ENCODE measurements around the gene RAD51B.

Gene RAD51B

DNA sequence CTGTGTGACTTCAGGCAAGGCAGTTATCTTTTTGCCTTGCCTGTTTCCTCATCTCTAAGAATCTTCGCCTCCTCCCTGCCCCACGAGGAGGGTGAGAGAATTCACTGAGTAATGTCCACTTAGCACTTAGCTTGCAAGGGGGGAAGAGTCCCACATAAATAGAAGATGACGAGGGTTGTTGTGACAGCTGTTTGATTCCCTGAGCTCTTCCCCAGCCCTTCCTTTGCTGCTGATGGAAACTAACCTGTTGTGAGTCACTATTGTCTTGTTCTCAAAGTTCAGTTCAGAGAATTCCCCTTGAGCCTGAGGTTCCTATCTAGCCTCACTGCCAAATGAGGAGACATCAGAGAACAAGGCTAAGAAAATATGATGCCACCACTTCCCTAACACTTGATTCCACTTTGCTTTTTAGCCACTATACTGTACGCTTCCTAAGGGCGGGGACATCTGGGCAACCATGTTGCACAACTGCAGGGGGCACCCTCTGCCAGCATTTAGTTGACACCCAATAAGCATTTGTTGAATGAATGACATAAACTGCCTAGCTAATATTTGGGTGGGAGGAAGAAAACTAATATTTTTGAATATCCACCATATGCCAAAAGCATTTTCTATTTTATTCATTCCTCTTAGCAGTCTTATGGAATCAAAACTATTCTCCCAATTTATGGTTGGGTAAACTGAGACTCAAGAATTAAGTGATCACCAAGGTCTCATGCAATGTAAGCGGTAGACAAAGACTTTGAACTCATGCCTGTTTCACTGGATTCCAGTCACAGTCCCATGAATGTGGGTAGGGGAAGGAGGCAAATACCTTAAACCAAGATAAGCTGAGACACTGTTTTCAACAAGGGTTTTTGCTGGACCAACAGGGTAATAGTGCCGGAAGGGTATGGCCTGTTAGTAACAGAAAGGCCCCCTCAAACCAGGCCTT, 895.7 kb downstream of the RAD51B start:
- H3K36me3 ChIP-seq (ENCODE audit: control insufficient read depth, low read depth, low read length), result no peaks in the 10 kb centered on the region
- no peak overlapping the region for H3K27ac ChIP-seq (ENCODE audit: low read length)
- no peaks in the 10 kb centered on the region for H3K27me3 ChIP-seq (ENCODE audit: control insufficient read depth, insufficient read depth, low read length)
- H3K4me1 ChIP-seq (ENCODE audit: control insufficient read depth, low read depth, low read length), result no peaks in the 10 kb centered on the region
- H3K9me3 ChIP-seq (ENCODE audit: control insufficient read depth, low read depth, low read length), result no peaks in the 10 kb centered on the region
- no peak overlapping the region for H3K9ac ChIP-seq (ENCODE audit: low read length)
- H3K4me3 ChIP-seq (ENCODE audit: low read length), result no peak overlapping the region

DNA sequence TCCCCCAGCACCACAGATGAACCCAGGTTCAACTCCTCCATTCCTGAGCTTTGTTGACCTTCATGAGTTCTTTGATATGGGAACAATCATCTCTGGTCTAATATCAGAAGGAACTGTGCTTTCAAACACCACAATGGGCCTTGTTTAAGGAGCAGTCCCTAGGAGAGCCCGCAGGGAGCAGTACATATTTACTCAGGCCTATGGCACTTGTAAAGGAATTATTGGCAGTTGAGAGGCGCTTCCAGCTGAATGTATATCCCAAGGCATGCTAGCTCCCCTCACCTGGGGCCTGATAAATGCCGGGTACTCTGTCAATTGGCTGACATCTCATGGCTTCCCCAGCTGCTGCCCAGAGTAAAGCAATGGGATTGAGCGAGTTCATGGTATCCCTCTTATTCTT, 897.1 kb downstream of the RAD51B start:
- no peaks in the 10 kb centered on the region for H3K4me1 ChIP-seq (ENCODE audit: control insufficient read depth, low read depth, low read length)
- no peak overlapping the region for H3K4me3 ChIP-seq (ENCODE audit: low read length)
- H3K9me3 ChIP-seq (ENCODE audit: control insufficient read depth, low read depth, low read length), result no peaks in the 10 kb centered on the region
- no peak overlapping the region for H3K9ac ChIP-seq (ENCODE audit: low read length)
- H3K36me3 ChIP-seq (ENCODE audit: control insufficient read depth, low read depth, low read length), result no peaks in the 10 kb centered on the region
- no peaks in the 10 kb centered on the region for H3K27me3 ChIP-seq (ENCODE audit: control insufficient read depth, insufficient read depth, low read length)
- H3K27ac ChIP-seq (ENCODE audit: low read length), result no peak overlapping the region

DNA sequence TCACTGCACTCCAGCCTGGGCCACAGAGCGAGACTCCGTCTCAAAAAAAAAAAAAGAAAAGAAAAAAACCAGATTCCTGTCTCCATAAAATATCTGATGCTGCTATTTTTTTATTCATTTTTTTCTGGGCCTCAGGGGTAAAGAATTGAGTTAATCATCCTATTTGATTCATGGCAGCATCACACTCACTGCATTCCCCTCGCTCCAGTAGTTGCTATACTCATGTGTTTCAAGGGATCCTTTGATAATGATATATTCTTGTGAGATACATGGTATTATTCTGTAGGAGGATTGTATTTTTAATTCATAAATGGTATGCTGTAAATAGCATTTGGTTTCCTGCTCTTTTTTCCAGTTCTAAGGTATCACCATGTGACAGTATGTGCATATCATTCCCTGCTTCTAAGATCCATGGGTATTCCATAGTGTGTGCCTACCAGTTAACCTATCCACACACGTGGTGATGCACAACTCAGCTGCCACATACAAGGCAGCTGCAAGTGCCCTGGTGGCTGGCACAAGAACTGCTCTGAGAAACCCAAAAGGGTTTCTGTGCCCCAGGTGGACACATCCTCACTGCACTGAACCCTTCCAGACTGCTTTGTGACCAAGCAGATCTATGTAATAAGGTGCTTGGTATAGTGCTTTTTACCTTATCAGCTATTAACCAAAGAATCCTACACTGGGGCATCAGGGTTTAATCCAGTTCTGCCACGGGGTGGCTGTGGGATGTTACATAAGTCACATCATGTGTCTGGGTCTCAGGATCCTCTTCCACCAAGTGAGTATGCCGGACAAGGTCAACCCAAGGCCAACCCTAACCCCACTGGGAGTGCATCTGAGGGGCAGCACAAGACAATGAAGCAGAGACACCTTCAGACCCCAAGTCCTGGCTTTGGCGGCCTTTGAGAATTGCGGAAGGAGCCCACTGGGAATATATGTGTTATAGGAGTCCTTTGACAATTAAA, 898.7 kb downstream of the RAD51B start:
- no peak overlapping the region for H3K27ac ChIP-seq (ENCODE audit: low read length)
- H3K36me3 ChIP-seq (ENCODE audit: control insufficient read depth, low read depth, low read length), result no peaks in the 10 kb centered on the region
- no peak overlapping the region for H3K9ac ChIP-seq (ENCODE audit: low read length)
- no peaks in the 10 kb centered on the region for H3K27me3 ChIP-seq (ENCODE audit: control insufficient read depth, insufficient read depth, low read length)
- no peak overlapping the region for H3K4me3 ChIP-seq (ENCODE audit: low read length)
- H3K4me1 ChIP-seq (ENCODE audit: control insufficient read depth, low read depth, low read length), result no peaks in the 10 kb centered on the region
- no peaks in the 10 kb centered on the region for H3K9me3 ChIP-seq (ENCODE audit: control insufficient read depth, low read depth, low read length)

DNA sequence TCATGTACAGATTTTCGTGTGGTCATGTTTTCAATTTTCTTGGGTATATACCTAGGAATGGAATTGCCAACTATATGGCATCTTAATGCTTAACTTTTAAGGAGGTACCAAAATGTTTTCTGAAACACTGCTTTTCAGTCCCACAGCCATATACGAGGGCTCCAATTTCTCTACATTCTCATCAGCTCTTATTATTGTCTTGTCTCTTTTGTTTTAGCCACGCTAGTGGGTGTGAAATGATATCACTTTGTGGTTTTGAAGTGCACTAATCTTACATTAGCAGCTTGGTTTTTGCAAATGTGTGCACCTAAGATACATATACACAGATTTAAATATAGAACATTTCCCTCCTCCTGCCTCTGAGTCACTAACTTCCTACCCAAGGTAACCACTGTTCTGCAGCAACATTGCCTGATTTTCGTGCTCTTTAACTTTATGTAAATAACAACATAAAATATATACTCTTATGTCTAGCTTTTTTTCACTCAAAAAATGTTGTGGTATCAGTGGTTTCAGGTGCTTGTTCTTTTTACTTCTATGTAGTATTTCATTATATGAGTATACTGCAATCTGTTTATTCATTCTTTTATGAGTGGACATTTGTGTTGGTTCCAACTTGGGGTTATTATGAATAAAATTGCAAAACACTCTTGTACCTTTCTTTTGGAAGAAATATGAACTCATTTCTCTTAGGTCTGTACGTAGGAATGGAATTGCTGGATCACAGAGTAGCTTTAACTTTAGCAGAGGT, 900.2 kb downstream of the RAD51B start:
- H3K27me3 ChIP-seq (ENCODE audit: control insufficient read depth, insufficient read depth, low read length), result no peaks in the 10 kb centered on the region
- no peaks in the 10 kb centered on the region for H3K4me1 ChIP-seq (ENCODE audit: control insufficient read depth, low read depth, low read length)
- no peak overlapping the region for H3K9ac ChIP-seq (ENCODE audit: low read length)
- no peaks in the 10 kb centered on the region for H3K36me3 ChIP-seq (ENCODE audit: control insufficient read depth, low read depth, low read length)
- H3K27ac ChIP-seq (ENCODE audit: low read length), result no peak overlapping the region
- no peak overlapping the region for H3K4me3 ChIP-seq (ENCODE audit: low read length)
- no peaks in the 10 kb centered on the region for H3K9me3 ChIP-seq (ENCODE audit: control insufficient read depth, low read depth, low read length)

DNA sequence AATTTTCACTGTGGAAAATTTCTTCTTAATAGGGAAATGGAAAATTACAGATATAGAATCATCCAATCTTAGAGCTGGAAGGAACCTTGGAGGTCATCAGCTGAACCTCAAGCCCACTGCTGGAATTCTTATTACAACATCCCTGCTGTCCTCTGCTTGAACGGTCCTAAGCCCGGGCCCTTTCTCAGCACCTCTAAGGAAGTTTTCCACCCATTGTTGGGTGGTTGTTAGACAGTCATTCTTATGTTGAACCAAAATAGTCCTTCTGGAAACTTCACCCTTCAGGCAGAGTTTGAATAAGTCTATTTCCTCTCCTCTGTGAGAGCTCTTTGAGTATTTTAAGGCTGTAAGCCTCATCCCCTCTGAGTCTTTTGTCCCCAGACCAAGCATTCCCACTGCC, 902.6 kb downstream of the RAD51B start:
- Histone ChIP-seq H3K4me1 (ENCODE audit: control insufficient read depth, low read depth, low read length) (no peaks in the 10 kb centered on the region), H3K36me3 (ENCODE audit: control insufficient read depth, low read depth, low read length) (no peaks in the 10 kb centered on the region), H3K9ac (ENCODE audit: low read length) (no peak overlapping the region), H3K27me3 (ENCODE audit: control insufficient read depth, insufficient read depth, low read length) (no peaks in the 10 kb centered on the region), H3K9me3 (ENCODE audit: control insufficient read depth, low read depth, low read length) (no peaks in the 10 kb centered on the region), H3K27ac (ENCODE audit: low read length) (no peak overlapping the region), H3K4me3 (ENCODE audit: low read length) (no peak overlapping the region)

DNA sequence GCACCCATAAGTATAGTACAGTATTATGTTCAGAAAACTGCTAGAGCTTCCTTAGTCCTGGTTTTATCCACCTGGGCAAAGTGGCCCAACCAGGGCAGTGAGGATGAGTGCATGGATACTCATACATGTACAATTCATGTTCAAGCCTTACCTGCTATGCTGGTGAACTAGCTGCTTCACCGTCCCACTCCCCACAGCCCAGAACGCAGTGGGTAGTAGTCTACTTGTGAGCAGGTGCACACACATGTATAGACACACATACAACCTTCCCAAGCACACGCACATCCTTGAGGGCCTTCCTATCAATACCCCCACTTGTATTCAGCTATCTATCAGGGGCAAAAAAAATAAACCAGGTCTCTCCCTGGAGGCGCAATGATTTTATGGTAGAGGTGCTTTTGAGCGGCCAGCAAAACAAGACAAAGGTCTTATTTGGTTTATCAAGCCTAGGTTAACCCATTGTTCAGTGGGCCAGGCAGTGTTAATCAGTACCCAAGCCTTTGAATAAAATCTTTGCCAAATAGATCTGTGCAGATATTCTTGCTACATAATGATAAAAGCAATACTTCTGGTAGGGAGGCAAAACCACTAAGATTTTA, 903.5 kb downstream of the RAD51B start:
- H3K9ac ChIP-seq (ENCODE audit: low read length), result no peak overlapping the region
- H3K27ac ChIP-seq (ENCODE audit: low read length), result no peak overlapping the region
- no peak overlapping the region for H3K4me3 ChIP-seq (ENCODE audit: low read length)
- no peaks in the 10 kb centered on the region for H3K4me1 ChIP-seq (ENCODE audit: control insufficient read depth, low read depth, low read length)
- H3K27me3 ChIP-seq (ENCODE audit: control insufficient read depth, insufficient read depth, low read length), result no peaks in the 10 kb centered on the region
- H3K36me3 ChIP-seq (ENCODE audit: control insufficient read depth, low read depth, low read length), result no peaks in the 10 kb centered on the region
- no peaks in the 10 kb centered on the region for H3K9me3 ChIP-seq (ENCODE audit: control insufficient read depth, low read depth, low read length)

DNA sequence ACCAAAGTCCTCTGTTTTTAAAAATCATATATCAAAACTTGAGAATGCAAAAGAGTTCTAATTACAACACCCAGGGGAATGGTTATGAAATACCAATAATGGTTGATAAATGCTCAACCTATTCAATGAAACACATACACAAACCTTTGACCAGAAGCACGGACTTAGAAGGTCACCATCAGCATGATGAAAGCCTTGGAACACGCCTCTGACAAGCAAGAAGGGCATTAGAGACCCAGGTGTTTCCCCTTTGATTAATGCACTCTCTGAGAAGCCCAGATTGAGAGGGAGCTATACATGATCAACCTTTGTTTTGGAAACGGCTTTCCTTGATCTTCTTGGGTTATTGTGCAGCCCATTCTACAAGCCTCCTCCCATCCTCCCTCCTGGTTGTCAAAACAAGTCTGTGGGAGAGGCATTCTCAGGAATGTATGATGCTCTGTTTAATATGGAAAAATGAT, 904.3 kb downstream of the RAD51B start:
- Histone ChIP-seq H3K4me1 (ENCODE audit: control insufficient read depth, low read depth, low read length) (no peaks in the 10 kb centered on the region), H3K27me3 (ENCODE audit: control insufficient read depth, insufficient read depth, low read length) (no peaks in the 10 kb centered on the region), H3K27ac (ENCODE audit: low read length) (no peak overlapping the region), H3K36me3 (ENCODE audit: control insufficient read depth, low read depth, low read length) (no peaks in the 10 kb centered on the region), H3K9ac (ENCODE audit: low read length) (no peak overlapping the region), H3K4me3 (ENCODE audit: low read length) (no peak overlapping the region), H3K9me3 (ENCODE audit: control insufficient read depth, low read depth, low read length) (no peaks in the 10 kb centered on the region)

DNA sequence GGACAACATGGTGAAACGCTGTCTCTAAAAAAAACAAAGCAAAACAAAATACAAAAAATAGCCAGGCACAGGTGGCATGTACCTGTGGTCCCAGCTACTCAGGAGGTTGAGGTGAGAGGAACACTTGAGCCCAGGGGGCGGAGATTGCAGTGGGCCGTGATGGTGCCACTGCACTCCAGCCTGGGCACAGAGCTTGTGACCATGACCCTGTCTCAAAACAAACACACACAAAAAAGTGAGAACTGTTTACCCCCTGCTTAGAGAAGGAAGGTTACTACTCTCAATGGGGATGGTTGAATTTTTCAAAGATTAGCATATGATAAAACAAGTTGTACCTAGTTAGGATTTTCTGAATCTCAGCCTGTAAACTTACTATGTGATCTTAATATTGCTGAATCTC, 905.3 kb downstream of the RAD51B start:
- no peak overlapping the region for H3K27ac ChIP-seq (ENCODE audit: low read length)
- no peak overlapping the region for H3K4me3 ChIP-seq (ENCODE audit: low read length)
- no peaks in the 10 kb centered on the region for H3K9me3 ChIP-seq (ENCODE audit: control insufficient read depth, low read depth, low read length)
- no peaks in the 10 kb centered on the region for H3K4me1 ChIP-seq (ENCODE audit: control insufficient read depth, low read depth, low read length)
- H3K27me3 ChIP-seq (ENCODE audit: control insufficient read depth, insufficient read depth, low read length), result no peaks in the 10 kb centered on the region
- no peak overlapping the region for H3K9ac ChIP-seq (ENCODE audit: low read length)
- H3K36me3 ChIP-seq (ENCODE audit: control insufficient read depth, low read depth, low read length), result no peaks in the 10 kb centered on the region

DNA sequence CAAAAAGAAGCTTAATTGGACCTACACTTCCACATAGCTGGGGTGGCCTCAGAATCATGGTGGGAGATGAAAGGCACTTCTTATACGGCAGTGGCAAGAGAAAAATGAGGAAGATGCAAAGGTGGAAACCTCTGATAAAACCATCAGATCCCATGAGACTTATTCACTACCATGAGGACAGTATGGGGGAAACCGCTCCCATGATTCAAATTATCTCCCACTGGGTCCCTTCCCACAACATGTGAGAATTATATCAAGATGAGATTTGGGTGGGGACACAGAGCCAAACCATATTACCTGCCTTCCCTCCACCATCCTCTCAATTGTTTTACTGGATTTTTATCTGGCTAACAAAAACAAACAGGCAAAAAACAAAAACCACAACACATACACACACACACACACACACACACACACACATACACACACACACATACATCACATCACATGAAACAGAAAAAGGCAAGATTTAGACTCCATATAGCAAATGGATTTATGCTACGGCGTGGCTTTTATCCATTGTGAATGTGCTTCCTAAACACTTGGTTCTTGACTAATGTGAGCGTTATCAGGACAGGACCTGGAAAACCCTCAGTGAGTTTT, 906.6 kb downstream of the RAD51B start:
- Histone ChIP-seq H3K4me1 (ENCODE audit: control insufficient read depth, low read depth, low read length) (peaks cover 6% of the 10 kb centered on the region), H3K4me3 (ENCODE audit: low read length) (no peak overlapping the region), H3K27me3 (ENCODE audit: control insufficient read depth, insufficient read depth, low read length) (no peaks in the 10 kb centered on the region), H3K9ac (ENCODE audit: low read length) (no peak overlapping the region), H3K27ac (ENCODE audit: low read length) (no peak overlapping the region), H3K9me3 (ENCODE audit: control insufficient read depth, low read depth, low read length) (no peaks in the 10 kb centered on the region), H3K36me3 (ENCODE audit: control insufficient read depth, low read depth, low read length) (no peaks in the 10 kb centered on the region)

DNA sequence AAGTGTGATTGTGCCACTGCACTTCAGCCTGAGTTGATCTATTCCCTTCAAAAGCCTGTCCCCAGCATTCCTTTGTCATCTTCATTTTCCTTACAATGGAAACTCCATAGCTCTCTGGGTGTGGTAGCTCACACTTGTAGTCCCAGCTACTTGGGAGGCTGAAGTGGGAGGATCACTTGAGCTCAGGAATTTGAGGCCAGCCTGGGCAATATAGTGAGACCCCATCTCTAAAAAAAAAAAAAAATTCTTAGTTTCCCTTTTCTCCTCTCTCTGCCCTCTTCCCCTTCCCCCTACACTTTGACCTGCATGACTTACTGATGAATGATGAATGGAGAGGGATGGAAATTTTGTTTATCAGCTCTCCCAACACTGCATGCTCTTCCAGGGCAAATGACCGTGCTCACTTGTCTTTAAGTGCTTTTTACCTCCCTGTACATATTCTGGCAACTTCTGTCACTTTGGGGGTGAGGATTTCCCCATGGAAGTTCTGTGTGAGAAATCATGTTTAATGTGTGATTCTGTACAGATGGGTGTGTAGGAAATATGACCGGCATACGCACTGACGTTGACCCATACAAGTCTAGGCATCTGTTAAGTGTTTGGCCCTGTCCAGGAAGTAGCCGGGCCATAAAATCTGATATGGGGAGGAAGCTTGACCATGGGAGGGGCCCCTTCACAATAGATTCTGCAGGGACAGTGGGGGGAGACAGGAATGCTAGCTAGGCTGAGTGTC, 907.9 kb downstream of the RAD51B start:
- H3K9ac ChIP-seq (ENCODE audit: low read length), result no peak overlapping the region
- H3K27ac ChIP-seq (ENCODE audit: low read length), result no peak overlapping the region
- H3K4me1 ChIP-seq (ENCODE audit: control insufficient read depth, low read depth, low read length), result peaks cover 16% of the 10 kb centered on the region
- H3K4me3 ChIP-seq (ENCODE audit: low read length), result no peak overlapping the region
- H3K9me3 ChIP-seq (ENCODE audit: control insufficient read depth, low read depth, low read length), result no peaks in the 10 kb centered on the region
- no peaks in the 10 kb centered on the region for H3K27me3 ChIP-seq (ENCODE audit: control insufficient read depth, insufficient read depth, low read length)
- H3K36me3 ChIP-seq (ENCODE audit: control insufficient read depth, low read depth, low read length), result no peaks in the 10 kb centered on the region

All from iPS-18a (cell line).